Stimulated activated memory B cell treated with anti-CD40 and anti-IgM and Interleukin-4, amounts not matched to agents 10 μg/mL and 1 μg/mL and 100 μg/mL, for 72 hours (primary cell): ENCODE data around the gene WARS2.

Experiments
- ATAC-seq: fragments of 150-1000 bp; cut with Tn5 transposase; 2 replicates; pipeline ENCODE4 v1.10.0; 2021
- H3K27ac Mint-ChIP-seq: one replicate; pipeline ENCODE4 v1.8.0; 2022; ENCODE audit warnings: mild to moderate bottlenecking, mixed read lengths
- H3K27me3 Mint-ChIP-seq: one replicate; pipeline ENCODE4 v1.8.0; 2022; ENCODE audit warnings: mixed read lengths
- H3K36me3 Mint-ChIP-seq: one replicate; pipeline ENCODE4 v1.8.0; 2022; ENCODE audit warnings: mixed read lengths
- H3K4me1 Mint-ChIP-seq: one replicate; pipeline ENCODE4 v1.8.0; 2022; ENCODE audit warnings: mixed read lengths
- H3K4me3 Mint-ChIP-seq: one replicate; pipeline ENCODE4 v1.8.0; 2022; ENCODE audit warnings: mild to moderate bottlenecking, moderate library complexity, mixed read lengths
- H3K9me3 Mint-ChIP-seq: one replicate; pipeline ENCODE4 v1.8.0; 2022; ENCODE audit warnings: mixed read lengths

The WARS2 gene

GRCh38 chr1:118984086-118984721, 156.2 kb downstream of the WARS2 start:
- no peak overlapping the region for H3K27ac Mint-ChIP-seq
- peaks cover 8% of the 10 kb centered on the region for H3K36me3 Mint-ChIP-seq
- peak overlapping the region; percentile 65 for H3K4me3 Mint-ChIP-seq
- H3K4me1 Mint-ChIP-seq: peaks cover 34% of the 10 kb centered on the region
- H3K9me3 Mint-ChIP-seq: peaks cover 5% of the 10 kb centered on the region
- no peak for ATAC-seq
- H3K27me3 Mint-ChIP-seq: peaks cover 100% of the 10 kb centered on the region

- Mint-ChIP-seq H3K27ac (no peak overlapping the region), H3K4me1 (peaks cover 35% of the 10 kb centered on the region), H3K9me3 (peaks cover 5% of the 10 kb centered on the region), H3K4me3 (no peak overlapping the region), H3K27me3 (peaks cover 100% of the 10 kb centered on the region), H3K36me3 (peaks cover 8% of the 10 kb centered on the region)
- ATAC-seq: no peak
Observed at GRCh38 chr1:118983558-118984041, 156.9 kb downstream of the WARS2 start.

GRCh38 chr1:118982821-118983557, 157.5 kb downstream of the WARS2 start:
- no peak overlapping the region for H3K27ac Mint-ChIP-seq
- peaks cover 8% of the 10 kb centered on the region for H3K36me3 Mint-ChIP-seq
- peaks cover 31% of the 10 kb centered on the region for H3K4me1 Mint-ChIP-seq
- peaks cover 100% of the 10 kb centered on the region for H3K27me3 Mint-ChIP-seq
- H3K9me3 Mint-ChIP-seq: peaks cover 5% of the 10 kb centered on the region
- no peak overlapping the region for H3K4me3 Mint-ChIP-seq
- no peak for ATAC-seq

- Mint-ChIP-seq H3K36me3 (peaks cover 8% of the 10 kb centered on the region), H3K4me3 (no peak overlapping the region), H3K27me3 (peaks cover 98% of the 10 kb centered on the region), H3K4me1 (peaks cover 28% of the 10 kb centered on the region), H3K9me3 (peaks cover 5% of the 10 kb centered on the region), H3K27ac (no peak overlapping the region)
- ATAC-seq: no peak
Observed at GRCh38 chr1:118982266-118982665, 158.2 kb downstream of the WARS2 start.

GRCh38 chr1:118981436-118981835, 159.0 kb downstream of the WARS2 start:
- Mint-ChIP-seq H3K27ac (no peak overlapping the region), H3K4me1 (peaks cover 21% of the 10 kb centered on the region), H3K27me3 (peaks cover 95% of the 10 kb centered on the region), H3K4me3 (no peak overlapping the region), H3K36me3 (peaks cover 8% of the 10 kb centered on the region), H3K9me3 (peaks cover 5% of the 10 kb centered on the region)
- ATAC-seq: no peak
